Skeletal muscle satellite cell (primary cell): Measurements from ENCODE around the gene PITRM1.

Experiments used
- H3K27me3 ChIP-seq: 2 replicates; pipeline ENCODE4 v1.7.0; 2013; ENCODE audit warnings: low read length; ENCODE audit not compliant: control insufficient read depth, insufficient read depth
- H3K36me3 ChIP-seq: 2 replicates; pipeline ENCODE4 v1.7.0; 2013; ENCODE audit warnings: mild to moderate bottlenecking, control low read depth, low read length; ENCODE audit not compliant: insufficient read depth
- H3K4me1 ChIP-seq: 2 replicates; pipeline ENCODE4 v1.7.0; 2013; ENCODE audit warnings: low read length; ENCODE audit not compliant: control insufficient read depth, insufficient read depth
- H3K4me2 ChIP-seq: 2 replicates; pipeline ENCODE4 v1.7.0; 2013; ENCODE audit warnings: mild to moderate bottlenecking, low read length
- H3K4me3 ChIP-seq: 2 replicates; pipeline ENCODE4 v1.7.0; 2013; ENCODE audit warnings: low read length
- H3K9ac ChIP-seq: 2 replicates; pipeline ENCODE4 v1.7.0; 2013; ENCODE audit warnings: mild to moderate bottlenecking, low read depth, low read length, moderate library complexity
- H3K9me3 ChIP-seq: replicated peaks from 2 replicates; pipeline ENCODE4 v1.7.0; 2013; ENCODE audit warnings: mild to moderate bottlenecking, control low read depth, low read length

Gene PITRM1

DNA sequence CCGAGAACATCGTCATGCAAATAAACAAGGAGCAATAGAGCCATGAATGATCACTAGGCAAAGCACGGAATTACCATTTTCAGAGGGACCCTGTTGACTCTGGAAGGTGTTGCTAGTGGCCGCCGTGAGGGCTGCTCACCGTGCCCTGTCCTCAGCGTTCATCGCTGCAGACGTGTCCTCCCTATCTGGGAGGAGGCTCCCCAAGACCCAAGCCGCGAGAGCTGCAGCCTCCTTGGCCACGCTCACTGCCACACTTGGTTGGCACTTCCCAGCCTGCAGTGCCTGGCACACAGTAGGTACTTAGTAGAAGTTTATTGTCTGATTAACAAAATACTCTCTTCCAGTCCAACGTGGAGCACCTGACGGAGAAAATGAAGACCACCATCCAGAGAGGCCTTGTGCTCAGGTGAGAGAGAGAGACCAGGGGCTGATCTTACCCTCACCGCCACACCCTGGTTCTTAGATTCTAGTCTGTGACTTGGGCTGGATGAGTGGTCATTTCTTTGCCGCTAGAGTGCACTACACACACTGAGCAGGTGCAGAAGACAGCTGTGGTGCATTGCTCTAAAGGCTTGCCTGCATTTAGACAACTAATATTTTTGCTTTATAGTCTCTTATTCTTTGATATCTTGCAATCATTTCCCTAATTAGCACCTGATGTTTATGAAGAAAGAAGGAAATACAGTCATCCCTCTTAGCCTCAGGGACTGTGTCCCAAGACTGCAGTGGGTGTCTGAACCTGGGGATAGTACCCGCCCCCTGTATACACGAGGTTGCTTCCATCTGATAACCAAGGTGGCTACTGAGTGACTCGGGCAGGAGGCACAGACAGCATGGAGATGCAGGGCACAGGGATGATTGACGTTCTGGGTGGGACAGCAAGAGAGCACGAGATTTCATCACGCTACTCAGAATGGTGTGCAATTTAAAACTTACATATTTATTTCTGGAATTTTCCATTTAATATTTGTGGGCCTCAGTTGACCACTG is 40.3 kb downstream of the PITRM1 start:
- no peak overlapping the region for H3K9ac ChIP-seq
- no peak overlapping the region for H3K4me2 ChIP-seq
- H3K9me3 ChIP-seq: no peaks in the 10 kb centered on the region
- peaks cover 85% of the 10 kb centered on the region for H3K36me3 ChIP-seq
- peaks cover 27% of the 10 kb centered on the region for H3K4me1 ChIP-seq
- H3K27me3 ChIP-seq: no peaks in the 10 kb centered on the region
- H3K4me3 ChIP-seq: no peak overlapping the region

DNA sequence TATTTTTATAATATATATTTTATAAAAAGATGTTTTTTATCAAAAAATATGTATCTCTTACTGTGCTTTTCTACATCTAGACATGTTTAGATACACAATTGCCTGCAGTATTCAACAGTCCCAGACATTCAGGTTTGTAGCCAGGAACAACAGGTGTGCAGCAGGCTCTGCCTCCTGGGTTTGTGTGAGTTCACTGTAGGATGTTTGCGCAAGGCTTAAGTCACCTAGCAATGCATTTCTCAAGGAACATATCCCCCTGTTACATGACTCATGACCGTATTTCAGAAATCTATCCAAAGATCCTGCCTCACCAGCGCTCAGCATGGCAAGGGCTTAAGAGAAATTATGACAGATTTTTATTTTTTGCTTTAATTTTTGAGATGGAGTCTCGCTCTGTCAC is 41.5 kb downstream of the PITRM1 start:
- H3K9ac ChIP-seq: no peak overlapping the region
- H3K4me2 ChIP-seq: no peak overlapping the region
- H3K4me3 ChIP-seq: no peak overlapping the region
- H3K9me3 ChIP-seq: no peaks in the 10 kb centered on the region
- peaks cover 26% of the 10 kb centered on the region for H3K4me1 ChIP-seq
- no peaks in the 10 kb centered on the region for H3K27me3 ChIP-seq
- peaks cover 82% of the 10 kb centered on the region for H3K36me3 ChIP-seq

DNA sequence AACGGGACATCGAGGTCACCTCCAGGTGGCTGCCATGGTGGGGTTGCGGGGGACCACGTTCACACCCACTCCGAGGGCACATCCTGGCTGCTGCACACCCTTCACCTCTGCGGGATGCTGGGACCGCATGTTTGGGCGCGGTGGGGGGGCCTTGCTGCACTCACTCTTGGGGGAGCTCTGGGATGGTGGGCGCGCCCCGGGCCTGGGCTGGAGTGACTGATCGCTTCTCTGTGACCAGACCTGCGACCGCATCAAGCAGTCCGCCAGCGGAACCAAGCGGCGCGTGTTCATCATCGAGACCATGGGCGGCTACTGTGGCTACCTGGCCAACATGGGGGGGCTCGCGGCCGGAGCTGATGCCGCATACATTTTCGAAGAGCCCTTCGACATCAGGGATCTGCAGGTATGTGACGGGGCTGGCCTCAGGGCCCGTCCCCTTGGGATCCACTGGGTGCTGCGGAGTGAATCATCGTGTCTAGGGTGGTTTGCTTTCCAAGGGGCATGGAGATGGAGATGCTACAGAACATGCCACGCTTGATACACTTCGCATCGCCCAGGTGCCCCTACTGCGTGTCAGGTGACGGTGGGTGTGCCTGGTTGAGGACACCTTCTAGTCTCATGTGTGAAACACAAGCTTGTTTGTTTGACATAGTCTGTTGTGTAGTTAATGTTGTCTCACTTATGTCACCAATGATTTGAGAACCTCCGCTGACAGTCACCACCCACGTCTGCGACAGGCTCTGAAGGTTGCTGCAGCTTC is 42.8 kb downstream of the PITRM1 start:
- H3K4me1 ChIP-seq: peaks cover 26% of the 10 kb centered on the region
- H3K9ac ChIP-seq: no peak overlapping the region
- peaks cover 82% of the 10 kb centered on the region for H3K36me3 ChIP-seq
- H3K9me3 ChIP-seq: no peaks in the 10 kb centered on the region
- H3K4me3 ChIP-seq: no peak overlapping the region
- no peaks in the 10 kb centered on the region for H3K27me3 ChIP-seq
- no peak overlapping the region for H3K4me2 ChIP-seq

DNA sequence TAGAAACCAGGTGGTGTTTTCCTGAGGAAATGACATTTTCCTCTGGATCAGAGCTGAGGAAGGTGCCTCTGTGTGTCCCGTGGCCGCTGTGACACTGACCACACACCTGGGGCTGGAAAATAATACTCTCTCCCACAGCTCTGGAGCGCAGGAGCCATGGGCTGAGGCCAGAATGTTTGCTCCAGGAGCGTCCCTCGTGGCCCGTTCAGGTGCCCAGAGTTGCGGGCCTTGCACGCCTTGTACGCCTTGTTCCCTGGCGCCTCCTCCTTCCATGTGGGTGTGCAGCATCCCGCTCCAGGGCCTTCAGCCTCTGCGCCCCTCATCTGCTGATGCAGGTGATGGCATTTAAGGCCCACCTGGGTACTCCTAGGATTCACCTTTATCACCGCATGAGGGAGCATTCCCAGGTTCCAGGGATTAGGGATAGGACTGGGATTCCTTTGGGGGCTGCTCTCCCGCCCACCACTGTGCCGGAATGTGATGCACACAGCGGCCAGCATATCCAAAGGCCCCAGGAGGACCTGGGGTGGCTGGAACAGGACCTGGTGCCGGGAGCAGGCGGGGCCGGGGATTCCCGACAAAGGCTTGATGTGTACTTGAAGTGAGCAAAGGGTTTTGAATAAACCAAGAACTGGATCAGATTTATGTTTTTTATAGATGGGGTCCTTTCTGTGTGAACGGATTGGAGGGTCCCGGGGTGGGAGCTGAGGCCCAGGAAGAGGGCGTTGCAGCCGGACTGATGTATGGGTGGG is 44.0 kb downstream of the PITRM1 start:
- no peak overlapping the region for H3K4me3 ChIP-seq
- no peak overlapping the region for H3K9ac ChIP-seq
- H3K36me3 ChIP-seq: peaks cover 82% of the 10 kb centered on the region
- no peaks in the 10 kb centered on the region for H3K9me3 ChIP-seq
- peaks cover 26% of the 10 kb centered on the region for H3K4me1 ChIP-seq
- H3K27me3 ChIP-seq: no peaks in the 10 kb centered on the region
- no peak overlapping the region for H3K4me2 ChIP-seq

DNA sequence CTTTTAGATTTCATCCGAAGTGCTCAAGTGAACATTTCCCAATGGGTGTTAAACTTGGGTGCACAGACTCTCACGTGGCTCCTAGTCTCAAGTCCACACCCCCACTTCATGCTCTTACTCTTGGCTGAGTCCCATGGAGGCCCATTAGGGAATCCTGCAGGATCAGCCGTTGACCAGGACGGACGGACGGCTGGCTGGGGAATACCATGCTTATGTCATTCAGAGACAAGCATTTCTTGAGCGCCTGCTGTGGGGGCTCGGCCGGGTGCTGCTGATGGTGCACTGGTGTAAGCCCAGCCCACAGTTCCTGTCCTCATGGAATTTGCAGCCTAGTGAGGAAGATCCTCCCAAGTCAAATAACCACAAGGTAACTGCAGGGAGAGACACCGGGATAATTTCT is 44.7 kb downstream of the PITRM1 start:
- H3K9me3 ChIP-seq: no peaks in the 10 kb centered on the region
- H3K9ac ChIP-seq: no peak overlapping the region
- no peak overlapping the region for H3K4me3 ChIP-seq
- peaks cover 83% of the 10 kb centered on the region for H3K36me3 ChIP-seq
- no peaks in the 10 kb centered on the region for H3K27me3 ChIP-seq
- no peak overlapping the region for H3K4me2 ChIP-seq
- H3K4me1 ChIP-seq: peaks cover 24% of the 10 kb centered on the region

DNA sequence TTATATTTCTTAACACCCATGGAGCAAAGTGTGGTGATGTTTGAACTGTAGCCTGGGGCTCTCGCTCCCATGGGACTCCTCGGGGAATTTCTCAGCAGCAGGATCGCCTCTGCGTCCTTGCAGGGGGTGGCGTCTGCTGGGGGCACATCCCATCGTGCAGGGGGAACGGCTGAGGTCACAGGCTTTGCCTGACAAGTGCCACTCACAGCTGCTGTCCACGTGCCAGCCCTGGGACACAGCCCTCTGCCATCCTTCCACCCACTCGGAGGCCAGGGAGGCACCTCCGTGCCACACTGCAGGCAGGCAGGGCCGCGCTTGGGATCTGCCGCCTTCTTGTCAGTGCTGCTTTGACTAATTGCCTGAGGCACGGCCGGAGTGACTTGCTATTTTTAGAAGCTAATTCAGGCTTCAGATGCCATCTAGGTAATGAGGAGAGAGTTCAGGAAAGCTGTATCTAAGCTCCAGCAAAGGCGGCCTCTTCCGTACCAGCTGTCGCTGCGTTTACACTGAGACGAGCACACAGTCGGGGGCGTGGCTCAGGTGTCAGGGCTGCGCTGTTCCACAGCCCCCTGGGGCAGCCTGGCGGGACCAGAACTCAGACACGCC is 45.7 kb downstream of the PITRM1 start:
- no peak overlapping the region for H3K4me3 ChIP-seq

DNA sequence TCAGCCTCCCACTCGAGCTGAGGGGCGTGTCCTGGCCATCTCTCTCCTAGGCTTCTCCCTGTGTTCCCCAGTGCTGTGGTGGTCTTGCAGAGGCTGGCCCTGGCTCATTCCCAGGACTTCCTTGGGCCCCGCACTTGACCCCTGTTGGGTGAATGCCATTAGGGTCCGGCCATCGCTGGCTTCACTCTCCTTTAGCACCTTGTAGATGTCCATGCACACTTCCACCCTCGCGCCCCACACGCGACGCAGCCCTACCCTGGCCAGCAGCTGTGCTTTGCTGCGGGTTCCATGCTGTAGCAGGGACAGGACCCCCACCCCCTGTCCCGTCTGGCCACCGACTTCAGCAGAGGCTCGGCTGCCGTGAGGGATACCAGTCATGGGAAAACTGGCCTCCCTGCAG is 46.3 kb downstream of the PITRM1 start:
- Histone ChIP-seq H3K4me1 (peaks cover 20% of the 10 kb centered on the region), H3K27me3 (no peaks in the 10 kb centered on the region), H3K4me2 (no peak overlapping the region), H3K9ac (no peak overlapping the region), H3K9me3 (no peaks in the 10 kb centered on the region), H3K4me3 (no peak overlapping the region), H3K36me3 (peaks cover 83% of the 10 kb centered on the region)

More for the DNA sequence above, 45.7 kb downstream of the PITRM1 start:
- Histone ChIP-seq H3K9ac (no peak overlapping the region), H3K36me3 (peaks cover 83% of the 10 kb centered on the region), H3K27me3 (no peaks in the 10 kb centered on the region), H3K4me1 (peaks cover 20% of the 10 kb centered on the region), H3K4me2 (no peak overlapping the region), H3K9me3 (no peaks in the 10 kb centered on the region)

DNA sequence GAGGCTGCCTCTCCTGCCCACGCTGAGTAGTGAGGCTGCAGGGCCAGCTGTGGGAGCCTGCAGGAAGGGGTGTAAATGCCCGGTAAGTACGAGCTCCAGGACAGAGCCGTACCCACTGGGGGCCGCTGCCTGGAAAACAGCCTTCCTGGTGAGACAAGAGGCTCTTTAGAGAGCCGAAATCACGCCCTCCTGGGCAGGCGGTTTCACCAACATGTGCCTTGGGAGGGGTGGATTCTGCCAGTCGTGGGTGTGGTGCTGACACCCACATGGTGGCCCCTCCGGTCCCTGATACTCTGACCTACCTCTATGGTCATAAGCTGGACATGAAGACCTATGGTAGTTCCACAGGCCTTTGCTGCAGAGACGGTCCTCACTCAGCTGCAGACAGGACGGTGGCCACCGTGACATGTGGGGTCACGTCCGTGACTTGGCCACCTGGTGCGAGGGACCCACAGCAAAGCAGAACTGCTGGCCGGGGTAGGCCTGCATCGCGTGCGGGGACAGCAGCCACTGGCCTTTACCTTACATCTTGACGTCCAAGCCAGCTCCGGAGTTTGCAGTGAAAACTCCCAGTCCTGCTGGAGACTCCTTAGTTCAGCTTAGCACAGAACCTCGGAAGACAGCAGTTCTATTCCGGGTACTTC is 46.9 kb downstream of the PITRM1 start:
- no peaks in the 10 kb centered on the region for H3K9me3 ChIP-seq
- no peaks in the 10 kb centered on the region for H3K27me3 ChIP-seq
- H3K4me3 ChIP-seq: no peak overlapping the region
- H3K4me1 ChIP-seq: peaks cover 20% of the 10 kb centered on the region
- peaks cover 89% of the 10 kb centered on the region for H3K36me3 ChIP-seq
- H3K4me2 ChIP-seq: no peak overlapping the region
- no peak overlapping the region for H3K9ac ChIP-seq

DNA sequence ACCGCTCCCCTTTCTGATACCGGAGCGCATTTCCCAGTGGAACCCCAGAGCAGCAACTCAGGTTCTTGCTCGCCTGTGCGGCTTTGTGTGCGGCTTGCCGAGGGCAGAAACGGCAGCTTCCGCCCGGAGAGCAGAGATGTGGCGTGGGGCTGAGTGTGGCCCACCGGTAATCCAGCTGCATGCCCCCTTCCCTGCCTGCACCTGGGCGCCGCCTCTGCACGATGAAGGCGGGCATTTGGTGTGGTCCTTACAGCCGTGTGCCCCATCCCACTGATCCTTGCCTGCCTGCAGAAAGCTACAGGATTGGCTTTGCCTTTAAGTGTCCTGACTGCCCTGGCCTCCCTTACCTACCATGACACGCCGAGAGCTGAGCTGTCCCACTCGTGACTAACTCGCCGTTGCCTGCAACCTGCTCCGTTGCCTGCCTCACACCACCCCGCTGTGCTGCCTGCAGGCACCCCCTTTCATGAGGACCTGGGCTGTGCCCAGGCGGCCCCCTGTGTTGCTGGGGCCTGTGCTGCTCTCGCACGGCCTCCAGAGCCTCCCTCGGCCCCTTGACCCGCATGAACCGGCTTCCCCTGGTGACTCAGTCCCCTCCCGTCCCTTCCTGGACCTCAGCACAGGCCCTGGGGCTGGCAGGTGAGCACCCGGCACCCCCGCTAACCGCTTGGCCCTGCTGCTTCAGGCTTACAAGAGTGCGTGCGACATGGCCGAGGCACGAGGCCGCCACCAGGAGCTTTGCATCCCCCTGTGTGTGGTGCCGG is 48.0 kb downstream of the PITRM1 start:
- Histone ChIP-seq H3K4me3 (no peak overlapping the region), H3K4me1 (peaks cover 20% of the 10 kb centered on the region), H3K4me2 (no peak overlapping the region), H3K36me3 (peaks cover 92% of the 10 kb centered on the region), H3K9ac (no peak overlapping the region), H3K9me3 (no peaks in the 10 kb centered on the region), H3K27me3 (no peaks in the 10 kb centered on the region)
